ENCODE measurements around the gene NDST1. TPM values are rescaled to one million over a fixed set of nuclear protein-coding genes. Genes with fewer than 3 reads are reported as not detected.

The NDST1 gene
- total and polyA plus RNA-seq, 12 donors, result 14.8 to 86.1 (median 58.5) TPM

DNA sequence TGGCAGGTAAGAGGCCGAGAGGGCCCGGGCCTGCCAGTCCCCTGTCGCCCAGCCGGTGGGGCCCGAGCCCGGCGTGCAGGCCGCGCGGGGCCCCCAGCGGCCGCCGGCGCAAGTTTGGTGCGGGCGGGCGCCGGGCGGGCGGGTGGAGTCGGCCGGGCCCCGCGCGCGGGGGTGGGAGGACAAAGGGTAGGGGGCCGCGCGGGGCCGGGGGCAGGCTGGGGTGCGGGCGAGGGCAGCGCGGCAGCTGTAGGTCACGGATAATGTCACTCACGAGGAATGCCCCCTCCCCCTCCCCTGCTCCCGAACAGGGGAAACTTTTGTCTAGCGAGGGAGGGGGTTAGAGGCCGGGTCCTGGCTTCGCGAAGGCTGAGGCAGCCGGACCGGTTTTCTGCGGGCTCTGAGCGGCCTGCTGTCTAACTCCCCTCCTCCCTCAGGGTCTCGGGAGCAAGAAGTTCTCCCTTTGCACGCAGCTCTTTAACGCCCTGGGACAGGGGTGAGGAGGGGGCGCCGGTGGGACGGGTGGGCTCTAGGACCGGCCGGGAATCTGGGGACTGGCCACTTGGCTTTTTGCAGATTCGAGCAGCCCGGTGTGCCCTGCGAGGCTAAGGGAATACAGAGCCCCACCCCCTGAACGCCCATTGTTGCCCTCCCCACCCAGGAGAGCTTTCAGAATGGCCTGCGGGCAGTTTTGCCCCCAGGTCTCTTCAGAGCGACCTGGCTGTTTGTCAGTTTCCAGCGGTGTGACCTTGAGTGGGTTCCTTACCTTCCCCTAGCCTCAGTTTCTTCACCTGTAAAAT, 21.3 kb upstream of the NDST1 start:
- peak overlapping the region; percentile 90 to 99 (median 96) for H3K27ac ChIP-seq
- no peaks in the 10 kb centered on the region for H3K9me3 ChIP-seq
- H3K27me3 ChIP-seq, result no peaks in the 10 kb centered on the region
- TF ChIP-seq, protein P1, sequence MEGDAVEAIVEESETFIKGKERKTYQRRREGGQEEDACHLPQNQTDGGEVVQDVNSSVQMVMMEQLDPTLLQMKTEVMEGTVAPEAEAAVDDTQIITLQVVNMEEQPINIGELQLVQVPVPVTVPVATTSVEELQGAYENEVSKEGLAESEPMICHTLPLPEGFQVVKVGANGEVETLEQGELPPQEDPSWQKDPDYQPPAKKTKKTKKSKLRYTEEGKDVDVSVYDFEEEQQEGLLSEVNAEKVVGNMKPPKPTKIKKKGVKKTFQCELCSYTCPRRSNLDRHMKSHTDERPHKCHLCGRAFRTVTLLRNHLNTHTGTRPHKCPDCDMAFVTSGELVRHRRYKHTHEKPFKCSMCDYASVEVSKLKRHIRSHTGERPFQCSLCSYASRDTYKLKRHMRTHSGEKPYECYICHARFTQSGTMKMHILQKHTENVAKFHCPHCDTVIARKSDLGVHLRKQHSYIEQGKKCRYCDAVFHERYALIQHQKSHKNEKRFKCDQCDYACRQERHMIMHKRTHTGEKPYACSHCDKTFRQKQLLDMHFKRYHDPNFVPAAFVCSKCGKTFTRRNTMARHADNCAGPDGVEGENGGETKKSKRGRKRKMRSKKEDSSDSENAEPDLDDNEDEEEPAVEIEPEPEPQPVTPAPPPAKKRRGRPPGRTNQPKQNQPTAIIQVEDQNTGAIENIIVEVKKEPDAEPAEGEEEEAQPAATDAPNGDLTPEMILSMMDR (IDR thresholded peaks at IDR 0.05), result peak in 1 of 9 donors; percentile 13
- peak; percentile 20 to 53 (median 36) for ATAC-seq
- H3K4me1 ChIP-seq, result peaks cover 36 to 58% (median 54%) of the 10 kb centered on the region in 9 donors
- peak overlapping the region; percentile 69 to 99 (median 94) for H3K4me3 ChIP-seq
- DNase-seq, result peak; percentile 56 to 67
- peaks cover 0 to 8% (median 0%) of the 10 kb centered on the region in 9 donors for H3K36me3 ChIP-seq
- WGBS, 2 donors, result 1% methylated on average over 58 to 60 of the region's 60 CpGs
- intact Hi-C loops (cut with DNase I), result loop anchor here in 8 of 10 donors (2.0 to 10.0 kb wide), 5 partner anchors 18 to 58 kb away; no protein-coding TSS in a partner anchor

DNA sequence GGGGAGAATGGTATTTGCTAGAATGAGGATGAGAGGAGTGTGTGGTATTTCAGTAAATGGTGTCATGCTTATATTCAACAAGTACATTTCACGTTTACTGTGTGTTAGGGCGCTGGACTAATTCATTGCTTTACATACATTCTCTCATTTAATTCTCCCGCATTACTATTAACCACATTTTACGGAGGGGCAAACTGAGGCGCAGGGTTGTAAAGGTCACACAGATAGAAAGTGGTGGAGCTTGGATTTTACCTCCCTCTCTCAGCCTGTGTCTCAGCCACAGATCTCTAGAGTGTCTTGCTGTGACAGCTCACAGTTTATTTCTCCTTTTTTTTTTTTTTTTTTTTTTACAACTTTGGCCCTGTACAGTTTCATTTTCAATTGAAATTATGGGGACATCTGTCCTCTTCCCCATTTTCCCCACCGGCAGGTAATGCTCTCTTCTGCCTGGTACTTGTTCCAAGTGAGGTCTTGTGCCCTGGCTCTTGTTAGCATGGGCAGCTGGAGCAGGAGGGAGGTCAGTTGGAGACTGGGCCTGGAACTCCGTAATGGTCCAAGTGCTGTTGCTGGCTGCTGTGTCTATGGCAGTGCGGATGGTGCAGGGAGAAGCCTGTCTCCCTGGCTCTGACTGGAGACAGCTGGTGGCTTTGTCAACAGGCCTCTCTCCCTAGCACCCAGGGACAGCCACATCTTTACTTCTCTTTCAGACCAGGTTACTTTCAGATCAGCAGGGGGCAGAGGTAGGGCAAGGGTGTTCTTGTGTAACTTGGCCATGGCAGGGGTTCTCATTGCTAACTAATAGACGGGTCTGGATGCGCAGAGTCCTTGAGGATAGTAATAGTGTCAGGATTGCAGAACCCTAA, 20.5 kb upstream of the NDST1 start:
- H3K27me3 ChIP-seq, result no peaks in the 10 kb centered on the region
- H3K27ac ChIP-seq, result peak overlapping the region; percentile 90 to 99 (median 96)
- DNase-seq, result peak; percentile 43 to 51
- peak; percentile 1 to 48 (median 38) for ATAC-seq
- intact Hi-C loops (cut with DNase I), result loop anchor here in 8 of 10 donors (2.0 to 10.0 kb wide), 5 partner anchors 17 to 57 kb away; no protein-coding TSS in a partner anchor
- peak overlapping the region; percentile 39 to 99 (median 94) for H3K4me3 ChIP-seq
- TF ChIP-seq, protein P1 (IDR thresholded peaks at IDR 0.05), result peak in 4 of 9 donors; percentile 22 to 47 (median 36)
- H3K36me3 ChIP-seq, result peaks cover 0 to 15% (median 0%) of the 10 kb centered on the region in 9 donors
- no peaks in the 10 kb centered on the region for H3K9me3 ChIP-seq
- WGBS, 2 donors, result 31 to 33% methylated on average over 10 of the region's 10 CpGs
- peaks cover 44 to 66% (median 62%) of the 10 kb centered on the region in 9 donors for H3K4me1 ChIP-seq

- WGBS, 2 donors, result 7 to 11% methylated on average over 11 of the region's 11 CpGs
- Histone ChIP-seq H3K9me3 (no peaks in the 10 kb centered on the region), H3K36me3 (peaks cover 0 to 15% (median 0%) of the 10 kb centered on the region in 9 donors), H3K4me3 (peak overlapping the region in 5 of 10 donors; percentile 69 to 94 (median 88)), H3K27ac (peak overlapping the region; percentile 90 to 99 (median 96)), H3K27me3 (no peaks in the 10 kb centered on the region), H3K4me1 (peaks cover 45 to 78% (median 70%) of the 10 kb centered on the region in 9 donors)
- DNase-seq (peak; percentile 81 to 82), ATAC-seq (peak; percentile 46 to 77 (median 60))
- TF ChIP-seq, protein P1 (IDR thresholded peaks at IDR 0.05), result peak in 1 of 9 donors; percentile 4
- intact Hi-C loops (cut with DNase I), result loop anchor here in 8 of 10 donors (2.0 to 10.0 kb wide), 4 partner anchors 34 to 56 kb away; no protein-coding TSS in a partner anchor
These were observed 19.2 kb upstream of the NDST1 start for GRCh38 chr5:150488519-150489359.

Data from heart right ventricle (tissue), 16 donors.